ENCODE data around the gene LY6G6F. TPM values are rescaled to one million over a fixed set of nuclear protein-coding genes. Genes with fewer than 3 reads are reported as not detected.

The LY6G6F gene
- total RNA-seq, 1 experiment from 2014 or later: not detected

Other genes with a start within 250 kb of the LY6G6F start
- 5.3 to 7.8 TPM (median 7.0 TPM) in 5 replicates for gene MICB, start 208.7 kb upstream of the LY6G6F start, total RNA-seq (2022; extraction: Qiagen RNA extraction)
- not detected in 5 replicates for gene MCCD1, start 177.9 kb upstream of the LY6G6F start, total RNA-seq (2022; extraction: Qiagen RNA extraction)
- 267 to 386 TPM (median 346 TPM) in 5 replicates for gene DDX39B, start 164.9 kb upstream of the LY6G6F start, total RNA-seq (2022; extraction: Qiagen RNA extraction)
- gene ATP6V1G2, start 160.3 kb upstream of the LY6G6F start, total RNA-seq (2022; extraction: Qiagen RNA extraction): 0.42 to 0.88 TPM (median 0.78 TPM) in 5 replicates
- gene NFKBIL1, start 159.3 kb upstream of the LY6G6F start, total RNA-seq (2022; extraction: Qiagen RNA extraction): 8.9 to 13.0 TPM (median 12.2 TPM) in 5 replicates
- 0.06 to 0.21 TPM (median 0.12 TPM) in 4 of 5 replicates, not detected in the other for gene LTA, start 134.6 kb upstream of the LY6G6F start, total RNA-seq (2022; extraction: Qiagen RNA extraction)
- gene TNF, start 131.3 kb upstream of the LY6G6F start, total RNA-seq (2022; extraction: Qiagen RNA extraction): 0.06 TPM in 1 of 5 replicates, not detected in the others
- gene LTB, start 124.4 kb upstream of the LY6G6F start, total RNA-seq (2022; extraction: Qiagen RNA extraction): 0.20 to 0.46 TPM (median 0.32 TPM) in 5 replicates
- gene LST1, start 120.6 kb upstream of the LY6G6F start, total RNA-seq (2022; extraction: Qiagen RNA extraction): 0.11 TPM in 1 of 5 replicates, not detected in the others
- gene NCR3, start 113.9 kb upstream of the LY6G6F start, total RNA-seq (2022; extraction: Qiagen RNA extraction): not detected in 5 replicates
- not detected in 5 replicates for gene AIF1, start 91.6 kb upstream of the LY6G6F start, total RNA-seq (2022; extraction: Qiagen RNA extraction)
- gene PRRC2A, start 86.2 kb upstream of the LY6G6F start, total RNA-seq (2022; extraction: Qiagen RNA extraction): 60.5 to 88.7 TPM (median 87.7 TPM) in 5 replicates
- 106 to 143 TPM (median 140 TPM) in 5 replicates for gene BAG6, start 54.2 kb upstream of the LY6G6F start, total RNA-seq (2022; extraction: Qiagen RNA extraction)
- gene APOM, start 51.0 kb upstream of the LY6G6F start, total RNA-seq (2022; extraction: Qiagen RNA extraction): 2.7 to 3.8 TPM (median 3.3 TPM) in 5 replicates
- 11.3 to 13.3 TPM (median 12.8 TPM) in 5 replicates for gene C6orf47, start 46.1 kb upstream of the LY6G6F start, total RNA-seq (2022; extraction: Qiagen RNA extraction)
- 8.9 to 12.1 TPM (median 11.6 TPM) in 5 replicates for gene GPANK1, start 41.9 kb upstream of the LY6G6F start, total RNA-seq (2022; extraction: Qiagen RNA extraction)
- gene CSNK2B, start 40.8 kb upstream of the LY6G6F start, total RNA-seq (2022; extraction: Qiagen RNA extraction): 165 to 180 TPM (median 171 TPM) in 5 replicates
- 2.7 to 4.4 TPM (median 4.0 TPM) in 5 replicates for gene LY6G5B, start 36.9 kb upstream of the LY6G6F start, total RNA-seq (2022; extraction: Qiagen RNA extraction)
- 0.82 to 1.8 TPM (median 1.4 TPM) in 5 replicates for gene LY6G5C, start 25.8 kb upstream of the LY6G6F start, total RNA-seq (2022; extraction: Qiagen RNA extraction)
- 13.2 to 16.4 TPM (median 15.7 TPM) in 5 replicates for gene ABHD16A, start 3.5 kb upstream of the LY6G6F start, total RNA-seq (2022; extraction: Qiagen RNA extraction)
- not detected in 5 replicates for gene LY6G6D, start 8.5 kb downstream of the LY6G6F start, total RNA-seq (2022; extraction: Qiagen RNA extraction)
- 0.08 to 0.12 TPM in 2 of 5 replicates, not detected in the others for gene LY6G6C, start 14.9 kb downstream of the LY6G6F start, total RNA-seq (2022; extraction: Qiagen RNA extraction)
- gene MPIG6B, start 16.5 kb downstream of the LY6G6F start, total RNA-seq (2022; extraction: Qiagen RNA extraction): not detected in 5 replicates
- gene DDAH2, start 22.4 kb downstream of the LY6G6F start, total RNA-seq (2022; extraction: Qiagen RNA extraction): 24.9 to 30.6 TPM (median 28.7 TPM) in 5 replicates
- 438 to 455 TPM (median 449 TPM) in 5 replicates for gene CLIC1, start 29.7 kb downstream of the LY6G6F start, total RNA-seq (2022; extraction: Qiagen RNA extraction)
- 8.4 to 14.3 TPM (median 14.1 TPM) in 5 replicates for gene MSH5, start 33.1 kb downstream of the LY6G6F start, total RNA-seq (2022; extraction: Qiagen RNA extraction)
- 2.1 to 3.7 TPM (median 3.5 TPM) in 5 replicates for gene SAPCD1, start 55.8 kb downstream of the LY6G6F start, total RNA-seq (2022; extraction: Qiagen RNA extraction)
- 0.94 to 1.9 TPM (median 1.7 TPM) in 5 replicates for gene VWA7, start 70.5 kb downstream of the LY6G6F start, total RNA-seq (2022; extraction: Qiagen RNA extraction)
- gene VARS1, start 88.9 kb downstream of the LY6G6F start, total RNA-seq (2022; extraction: Qiagen RNA extraction): 39.7 to 58.5 TPM (median 57.1 TPM) in 5 replicates
- gene LSM2, start 100.1 kb downstream of the LY6G6F start, total RNA-seq (2022; extraction: Qiagen RNA extraction): 47.5 to 56.4 TPM (median 52.4 TPM) in 5 replicates
- 1.1 to 1.8 TPM (median 1.7 TPM) in 5 replicates for gene HSPA1L, start 108.4 kb downstream of the LY6G6F start, total RNA-seq (2022; extraction: Qiagen RNA extraction)
- 104 to 243 TPM (median 196 TPM) in 5 replicates for gene HSPA1A, start 108.7 kb downstream of the LY6G6F start, total RNA-seq (2022; extraction: Qiagen RNA extraction)
- 73.0 to 177 TPM (median 144 TPM) in 5 replicates for gene HSPA1B, start 120.9 kb downstream of the LY6G6F start, total RNA-seq (2022; extraction: Qiagen RNA extraction)
- gene NEU1, start 156.0 kb downstream of the LY6G6F start, total RNA-seq (2022; extraction: Qiagen RNA extraction): 22.0 to 34.1 TPM (median 28.7 TPM) in 5 replicates
- 0.04 to 0.06 TPM in 2 of 5 replicates, not detected in the others for gene SLC44A4, start 172.1 kb downstream of the LY6G6F start, total RNA-seq (2022; extraction: Qiagen RNA extraction)
- 18.2 to 30.9 TPM (median 28.3 TPM) in 5 replicates for gene EHMT2, start 190.8 kb downstream of the LY6G6F start, total RNA-seq (2022; extraction: Qiagen RNA extraction)
- 2.9 to 4.4 TPM (median 3.9 TPM) in 5 replicates for gene ZBTB12, start 195.2 kb downstream of the LY6G6F start, total RNA-seq (2022; extraction: Qiagen RNA extraction)
- gene C2, start 220.9 kb downstream of the LY6G6F start, total RNA-seq (2022; extraction: Qiagen RNA extraction): 0.27 to 0.40 TPM (median 0.30 TPM) in 5 replicates
- 1.4 to 2.1 TPM (median 1.6 TPM) in 5 replicates for gene CFB, start 239.2 kb downstream of the LY6G6F start, total RNA-seq (2022; extraction: Qiagen RNA extraction)

Data from A549 treated with dexamethasone at 1 μM for 4 hours (cell line).